Measurements from ENCODE around the gene ALDH1L1. TPM values are rescaled to one million over a fixed set of nuclear protein-coding genes. Genes with fewer than 3 reads are reported as not detected.

ALDH1L1 gene
- total and polyA plus RNA-seq, 2 of the 8 experiments (the other 6 are each of a cell fraction or from before 2014, with no cell fraction given): 0.98 to 1.6 TPM

DNA sequence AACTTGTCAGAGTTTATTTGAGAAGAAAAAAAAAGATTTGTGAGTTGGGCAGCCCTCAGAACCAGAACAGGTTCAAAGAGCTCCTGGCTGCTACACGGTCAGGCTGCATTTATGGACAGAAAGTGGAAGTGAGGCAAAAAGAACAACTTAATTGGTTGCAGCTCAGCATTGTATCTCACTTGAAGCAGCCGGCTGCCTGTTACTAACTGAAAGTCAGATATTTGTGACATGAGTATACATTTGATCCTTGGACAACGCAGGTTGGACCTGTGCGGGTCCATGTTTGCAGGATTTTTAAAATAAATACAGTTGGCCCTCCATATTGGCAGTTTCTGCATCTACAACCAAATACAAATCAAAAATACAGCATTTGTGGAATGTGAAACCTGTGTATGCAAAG, 7.5 kb upstream of the ALDH1L1 start:
- DNase-seq (ENCODE audit: low read depth in 1 of 2, low spot score in 2 of 2): no peak
- Histone ChIP-seq H4K5ac (ENCODE audit: insufficient read length, low read depth, low read length) (no peak overlapping the region), H3K79me1 (ENCODE audit: low read depth, low read length) (no peaks in the 10 kb centered on the region), H3K36me3 (ENCODE audit: control insufficient read depth in 2 of 4, insufficient read depth in 4 of 4, low read length in 3 of 4) (no peaks in the 10 kb centered on the region), H2BK5ac (ENCODE audit: low read depth, low read length) (no peak overlapping the region), H4K20me1 (replicated peaks in 1 of 2; ENCODE audit: control insufficient read depth in 1 of 2, insufficient read depth in 2 of 2, low read length in 2 of 2) (no peaks in the 10 kb centered on the region), H3K27ac (ENCODE audit: low read depth, low read length) (no peak overlapping the region), H2BK15ac (ENCODE audit: low read length) (no peak overlapping the region), H3K4ac (replicated peaks; ENCODE audit: insufficient read length, low read depth, low read length) (no peak overlapping the region), H3K79me2 (ENCODE audit: control insufficient read depth in 1 of 2, insufficient read depth in 2 of 2, low read length in 2 of 2) (no peaks in the 10 kb centered on the region), H3K4me2 (ENCODE audit: insufficient read depth in 1 of 2, low read depth in 2 of 2, low read length in 2 of 2) (no peak overlapping the region), H3K23ac (ENCODE audit: insufficient read length) (no peak overlapping the region), H2AK5ac (ENCODE audit: low read depth, low read length) (no peak overlapping the region), H3K4me1 (replicated peaks in 1 of 4; ENCODE audit: control insufficient read depth in 3 of 4, insufficient read depth in 4 of 4, low read length in 3 of 4) (no peaks in the 10 kb centered on the region), H2BK20ac (ENCODE audit: low read length) (no peak overlapping the region), H2BK12ac (ENCODE audit: low read depth, low read length) (no peak overlapping the region), H4K8ac (ENCODE audit: extremely low read depth, insufficient read depth, low read length) (no peak overlapping the region), H2AFZ (ENCODE audit: low read length) (no peak overlapping the region), H3K9me3 (ENCODE audit: insufficient read depth in 2 of 2, low read depth in 1 of 2, low read length in 1 of 2) (peaks cover 3 to 7% of the 10 kb centered on the region in 2 experiments; a peak in 3 of 4 replicates), H3K4me3 (ENCODE audit: extremely low read depth in 1 of 4, insufficient read depth in 2 of 4, low read depth in 3 of 4, low read length in 4 of 4) (no peak overlapping the region), H3K56ac (replicated peaks; ENCODE audit: insufficient read length, low read depth, low read length) (no peak overlapping the region), H3K23me2 (ENCODE audit: low read depth, low read length) (no peaks in the 10 kb centered on the region), H3K27me3 (replicated peaks in 1 of 4; ENCODE audit: control insufficient read depth in 3 of 4, extremely low read depth in 1 of 4, insufficient read depth in 3 of 4, low read length in 3 of 4) (no peaks in the 10 kb centered on the region), H3K14ac (ENCODE audit: insufficient read length) (no peak overlapping the region), H2BK120ac (replicated peaks; ENCODE audit: low read depth, low read length) (no peak overlapping the region), H3K18ac (ENCODE audit: extremely low read depth, low read length) (no peak overlapping the region), H4K91ac (replicated peaks; ENCODE audit: insufficient read length, low read length) (no peak overlapping the region), H3K9ac (replicated peaks in 1 of 4; ENCODE audit: extremely low read depth in 1 of 4, low read depth in 3 of 4, low read length in 3 of 4) (no peak overlapping the region)
- FAIRE-seq: no peak
- ChIA-PET CTCF (ENCODE audit: partially characterized antibody) (interaction anchor here (0.6 to 1.2 kb wide), 4 partner anchors 10 to 339 kb away, joined by 3 to 4 read pairs (median 3); no protein-coding TSS in a partner anchor), POLR2A (ENCODE audit: partially characterized antibody) (no interaction called here)
- TF ChIP-seq GABPA (IDR thresholded peaks at IDR 0.05; ENCODE audit: borderline replicate concordance, insufficient read depth, low read length) (no peak), POLR2AphosphoS5 (IDR thresholded peaks at IDR 0.05; ENCODE audit: low read depth, low read length) (no peak)
- WGBS, 2 experiments (ENCODE audit: extremely low coverage in 1 of 2, insufficient coverage in 1 of 2, insufficient read length in 1 of 2, insufficient replicate concordance in 2 of 2, low coverage in 1 of 2, low lambda C conversion rate in 2 of 2, missing lambda C conversion rate in 1 of 2): 82% methylated on average over 4 of the region's 4 CpGs; no CpG with 5 or more reads in 1 of the 2 experiments
